HG03139 (cell line): Measurements from ENCODE around the gene MPDZ.

Source experiments
- ATAC-seq: cut with Tn5 transposase; IDR thresholded peaks from one replicate; pipeline ENCODE4 v1.9.1; 2021; ENCODE audit not compliant: unreplicated experiment

MPDZ gene

GRCh38 chr9:13088720-13089427 lies 190.6 kb downstream of the MPDZ start:
- ATAC-seq, result no peak

- ATAC-seq, result no peak
These were observed 195.4 kb downstream of the MPDZ start for GRCh38 chr9:13083963-13084528.

- ATAC-seq, result no peak
These were observed 196.1 kb downstream of the MPDZ start for GRCh38 chr9:13083366-13083765.

- no peak for ATAC-seq
These were observed 196.7 kb downstream of the MPDZ start for GRCh38 chr9:13082796-13083195.

- no peak for ATAC-seq
These were observed 201.3 kb downstream of the MPDZ start for GRCh38 chr9:13078164-13078563.

- no peak for ATAC-seq
These were observed 202.9 kb downstream of the MPDZ start for GRCh38 chr9:13076616-13077015.

GRCh38 chr9:13071921-13072320 lies 207.6 kb downstream of the MPDZ start:
- ATAC-seq, result no peak

GRCh38 chr9:13070612-13071595 lies 208.6 kb downstream of the MPDZ start:
- ATAC-seq, result no peak

GRCh38 chr9:13069498-13069897 lies 210.0 kb downstream of the MPDZ start:
- ATAC-seq, result no peak

GRCh38 chr9:13064676-13065075 lies 214.8 kb downstream of the MPDZ start:
- ATAC-seq, result no peak

- ATAC-seq, result no peak
These were observed 215.5 kb downstream of the MPDZ start for GRCh38 chr9:13063880-13064459.

GRCh38 chr9:13061390-13061789 lies 218.1 kb downstream of the MPDZ start:
- no peak for ATAC-seq
